ENCODE results near the gene GALNT2. TPM values are rescaled to one million over a fixed set of nuclear protein-coding genes. Genes with fewer than 3 reads are reported as not detected.

Gene GALNT2
- total and polyA plus RNA-seq, 2 donors (not counting 1 experiment from before 2014, with no cell fraction given) = 19.0 to 184 TPM

- Mint-ChIP-seq H3K4me3 (no peak overlapping the region), H3K27me3 (no peaks in the 10 kb centered on the region), H3K27ac (no peak overlapping the region), H3K4me1 (peaks cover 43% of the 10 kb centered on the region), H3K9me3 (ENCODE audit: insufficient read depth) (no peaks in the 10 kb centered on the region)
- peaks cover 5 to 9% of the 10 kb centered on the region in 2 donors for H3K4me1 ChIP-seq (ENCODE audit: control insufficient read depth in 2 of 2, insufficient read depth in 2 of 2, low read length in 2 of 2)
- H3K9me3 ChIP-seq (ENCODE audit: control extremely low read depth in 1 of 3, control insufficient read depth in 2 of 3, insufficient read depth in 1 of 3, low read length in 2 of 3) = no peaks in the 10 kb centered on the region
- H3K79me2 ChIP-seq (ENCODE audit: control insufficient read depth, insufficient read depth, low read length) = peaks cover 98% of the 10 kb centered on the region
- POLR2A ChIA-PET = no interaction called here
- no peak overlapping the region for H3K4me3 ChIP-seq (ENCODE audit: control extremely low read depth in 1 of 5, extremely low read depth in 1 of 5, insufficient read depth in 1 of 5, low read depth in 2 of 5, low read length in 4 of 5)
- H3K4me2 ChIP-seq (replicated peaks; ENCODE audit: low read depth, low read length, poor library complexity, severe bottlenecking) = no peak overlapping the region
- intact Hi-C loops (cut with micrococcal nuclease) = no loop called here
- no peak overlapping the region for H3K27ac ChIP-seq (ENCODE audit: low read length in 2 of 2)
- peaks cover 48% of the 10 kb centered on the region for H4K20me1 ChIP-seq (ENCODE audit: control insufficient read depth, insufficient read depth, low read length, poor library complexity, severe bottlenecking)
- ATAC-seq (ENCODE audit: low read depth) (no peak), DNase-seq (no peak)
- H3K9ac ChIP-seq (ENCODE audit: low read length) = no peak overlapping the region
- CTCF ChIA-PET = interaction anchor here (1.0 kb wide), 1 partner anchor 77 kb away, joined by 4 read pairs; no protein-coding TSS in a partner anchor
- H3K36me3 ChIP-seq (replicated peaks in 1 of 2; ENCODE audit: control extremely low read depth in 1 of 2, control insufficient read depth in 1 of 2, extremely low read depth in 1 of 2, insufficient read depth in 2 of 2, low read length in 1 of 2) = peaks cover 0 to 8% of the 10 kb centered on the region in 2 experiments
- no peak overlapping the region for H2AFZ ChIP-seq (ENCODE audit: insufficient read depth, low read depth, low read length, poor library complexity, severe bottlenecking)
- H3K27me3 ChIP-seq (replicated peaks in 1 of 4; ENCODE audit: control extremely low read depth in 1 of 4, control insufficient read depth in 3 of 4, insufficient read depth in 4 of 4, low read length in 3 of 4) = no peaks in the 10 kb centered on the region
- 92% methylated on average over 4 of the region's 6 CpGs for WGBS (ENCODE audit: insufficient coverage)
- TF ChIP-seq EZH2 (IDR thresholded peaks at IDR 0.05; ENCODE audit: borderline replicate concordance, insufficient read depth, low read depth, low read length, poor library complexity, severe bottlenecking) (no peak), CTCF (IDR thresholded peaks at IDR 0.05) (no peak)
These were observed 23.2 kb downstream of the GALNT2 start for GRCh38 chr1:230090194-230090711.

GRCh38 chr1:230091473-230092231 is 24.6 kb downstream of the GALNT2 start:
- peaks cover 2 to 8% of the 10 kb centered on the region in 2 experiments for H3K36me3 ChIP-seq (replicated peaks in 1 of 2; ENCODE audit: control extremely low read depth in 1 of 2, control insufficient read depth in 1 of 2, extremely low read depth in 1 of 2, insufficient read depth in 2 of 2, low read length in 1 of 2)
- ATAC-seq (ENCODE audit: low read depth) (no peak), DNase-seq (no peak)
- Mint-ChIP-seq H3K4me1 (peaks cover 38% of the 10 kb centered on the region), H3K9me3 (ENCODE audit: insufficient read depth) (no peaks in the 10 kb centered on the region), H3K27ac (no peak overlapping the region), H3K27me3 (no peaks in the 10 kb centered on the region), H3K4me3 (no peak overlapping the region)
- ChIA-PET POLR2A (no interaction called here), CTCF (interaction anchor here (1.0 kb wide), 1 partner anchor 76 kb away, joined by 4 read pairs; no protein-coding TSS in a partner anchor)
- H3K27me3 ChIP-seq (replicated peaks in 1 of 4; ENCODE audit: control extremely low read depth in 1 of 4, control insufficient read depth in 3 of 4, insufficient read depth in 4 of 4, low read length in 3 of 4) = no peaks in the 10 kb centered on the region
- peaks cover 9 to 12% of the 10 kb centered on the region in 2 donors for H3K4me1 ChIP-seq (ENCODE audit: control insufficient read depth in 2 of 2, insufficient read depth in 2 of 2, low read length in 2 of 2)
- H3K9me3 ChIP-seq (ENCODE audit: control extremely low read depth in 1 of 3, control insufficient read depth in 2 of 3, insufficient read depth in 1 of 3, low read length in 2 of 3) = no peaks in the 10 kb centered on the region
- WGBS (ENCODE audit: insufficient coverage) = 91% methylated on average over 5 of the region's 12 CpGs
- no peak overlapping the region for H2AFZ ChIP-seq (ENCODE audit: insufficient read depth, low read depth, low read length, poor library complexity, severe bottlenecking)
- no peak overlapping the region for H3K27ac ChIP-seq (ENCODE audit: low read length in 2 of 2)
- peaks cover 98% of the 10 kb centered on the region for H3K79me2 ChIP-seq (ENCODE audit: control insufficient read depth, insufficient read depth, low read length)
- H3K9ac ChIP-seq (ENCODE audit: low read length) = no peak overlapping the region
- TF ChIP-seq EZH2 (IDR thresholded peaks at IDR 0.05; ENCODE audit: borderline replicate concordance, insufficient read depth, low read depth, low read length, poor library complexity, severe bottlenecking) = no peak
- no peak for TF ChIP-seq CTCF (IDR thresholded peaks at IDR 0.05)
- H3K4me3 ChIP-seq (ENCODE audit: control extremely low read depth in 1 of 5, extremely low read depth in 1 of 5, insufficient read depth in 1 of 5, low read depth in 2 of 5, low read length in 4 of 5) = no peak overlapping the region
- intact Hi-C loops (cut with micrococcal nuclease) = no loop called here
- peaks cover 50% of the 10 kb centered on the region for H4K20me1 ChIP-seq (ENCODE audit: control insufficient read depth, insufficient read depth, low read length, poor library complexity, severe bottlenecking)
- no peak overlapping the region for H3K4me2 ChIP-seq (replicated peaks; ENCODE audit: low read depth, low read length, poor library complexity, severe bottlenecking)
